Spinal cord (tissue), 10 donors: ENCODE results near the gene SPEN. TPM values are rescaled to one million over a fixed set of nuclear protein-coding genes. Genes with fewer than 3 reads are reported as not detected.

Experiments used
- DNase-seq, 6 donors: peaks; one replicate each; pipeline versions ENCODE4 v3.0.0 to v3.0.0-alpha.2; 2013 to 2015; ENCODE audit warnings: low spot score in 6 of 6, low read depth in 4 of 6
- H3K27ac ChIP-seq: one replicate; pipeline ENCODE4 v1.5.1; 2013; ENCODE audit warnings: low read depth, low read length, control low read depth
- H3K27me3 ChIP-seq: one replicate; pipeline ENCODE4 v1.6.1; 2013; ENCODE audit warnings: low read length; ENCODE audit not compliant: control insufficient read depth, insufficient read depth
- H3K36me3 ChIP-seq: one replicate; pipeline ENCODE4 v1.6.1; 2013; ENCODE audit warnings: low read length; ENCODE audit not compliant: control insufficient read depth, insufficient read depth
- H3K4me1 ChIP-seq: one replicate; pipeline ENCODE4 v1.6.1; 2013; ENCODE audit warnings: low read length; ENCODE audit not compliant: control insufficient read depth, insufficient read depth
- H3K4me3 ChIP-seq: one replicate; pipeline ENCODE4 v1.5.1; 2013; ENCODE audit warnings: low read depth, low read length, control low read depth
- H3K9me3 ChIP-seq: one replicate; pipeline ENCODE4 v1.6.1; 2013; ENCODE audit warnings: low read length; ENCODE audit not compliant: control insufficient read depth, insufficient read depth
- WGBS: methylation state at CpG from one replicate; pipeline ENCODE4 v1.1.5; 2013; ENCODE audit warnings: missing lambda C conversion rate; ENCODE audit not compliant: insufficient coverage; 5-methylcytosine and 5-hydroxymethylcytosine counted together
- polyA plus RNA-seq, 2 donors: library from polyadenylated mRNA; unstranded; fragments of 120-200 nt; gene quantifications; one replicate each; pipeline ENCODE4 v1.2.1, GENCODE V29; 2013; ENCODE audit not compliant: insufficient read length in 2 of 2
- total RNA-seq, 2 donors: library from RNA; depleted of rRNA in 1 of 2; stranded (reverse); fragments of 120-200 nt in 1 of 2; fragments of >200 nt in 1 of 2; gene quantifications; one replicate each; pipeline versions ENCODE4 v1.2.3 to v1.2.4, GENCODE V29; 2013 to 2014
- donor health status: healthy.

Gene SPEN
- total and polyA plus RNA-seq, 4 donors = 37.9 to 79.9 (median 66.8) TPM

GRCh38 chr1:15867288-15867687 lies 19.8 kb downstream of the SPEN start:
- H3K27me3 ChIP-seq = no peaks in the 10 kb centered on the region
- H3K36me3 ChIP-seq = peaks cover 3% of the 10 kb centered on the region
- no peak overlapping the region for H3K27ac ChIP-seq
- no peak overlapping the region for H3K4me3 ChIP-seq
- 100% methylated on average over 1 of the region's 3 CpGs for WGBS
- no peaks in the 10 kb centered on the region for H3K9me3 ChIP-seq
- DNase-seq = no peak
- H3K4me1 ChIP-seq = peaks cover 6% of the 10 kb centered on the region

DNA sequence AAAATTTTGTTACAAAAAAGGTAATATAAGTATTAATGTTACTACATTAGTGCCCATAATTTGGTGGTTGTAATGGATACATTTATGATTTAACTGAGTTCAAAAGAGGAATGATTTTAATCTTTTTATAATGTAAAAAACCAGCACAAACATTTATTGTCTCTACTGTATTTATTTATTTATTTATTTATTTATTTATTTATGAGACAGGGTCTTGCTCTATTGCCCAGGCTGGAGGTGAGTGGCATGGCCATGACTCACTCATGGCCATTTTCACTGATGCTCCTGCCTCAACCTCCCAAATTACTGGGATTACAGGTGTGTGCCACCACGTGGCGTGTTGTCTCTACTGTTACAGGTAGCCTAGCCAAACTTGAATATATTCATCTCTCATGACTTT lies 21.9 kb downstream of the SPEN start:
- Histone ChIP-seq H3K9me3 (no peaks in the 10 kb centered on the region), H3K27me3 (no peaks in the 10 kb centered on the region), H3K36me3 (peaks cover 3% of the 10 kb centered on the region), H3K4me3 (no peak overlapping the region), H3K27ac (no peak overlapping the region), H3K4me1 (peaks cover 6% of the 10 kb centered on the region)
- no CpG with 5 or more reads among the region's 2 CpGs for WGBS
- DNase-seq = no peak

DNA sequence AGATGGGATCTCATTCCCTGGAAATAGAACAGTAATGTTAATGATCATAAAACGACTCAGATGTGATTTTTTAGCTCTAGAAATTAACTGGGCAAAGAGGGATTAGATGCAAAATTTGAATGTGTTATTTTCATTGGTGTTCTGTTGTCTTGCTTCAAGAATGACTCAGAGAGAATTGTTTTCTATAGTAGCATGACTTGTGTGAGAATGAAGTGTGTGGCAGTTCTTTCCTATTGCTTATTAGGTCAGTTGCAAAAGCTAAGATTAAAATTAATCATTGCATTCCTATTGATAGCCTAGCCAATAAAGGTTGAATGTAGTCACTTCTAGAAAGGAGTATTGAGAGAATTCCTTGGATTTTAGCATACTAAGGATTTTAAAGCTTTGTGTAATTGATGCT lies 22.9 kb downstream of the SPEN start:
- no peaks in the 10 kb centered on the region for H3K27me3 ChIP-seq
- no peak for DNase-seq
- H3K9me3 ChIP-seq = no peaks in the 10 kb centered on the region
- WGBS = 80% methylated on average over 1 of the region's 1 CpG
- H3K36me3 ChIP-seq = peaks cover 3% of the 10 kb centered on the region
- H3K4me1 ChIP-seq = peaks cover 6% of the 10 kb centered on the region
- no peak overlapping the region for H3K4me3 ChIP-seq
- no peak overlapping the region for H3K27ac ChIP-seq

DNA sequence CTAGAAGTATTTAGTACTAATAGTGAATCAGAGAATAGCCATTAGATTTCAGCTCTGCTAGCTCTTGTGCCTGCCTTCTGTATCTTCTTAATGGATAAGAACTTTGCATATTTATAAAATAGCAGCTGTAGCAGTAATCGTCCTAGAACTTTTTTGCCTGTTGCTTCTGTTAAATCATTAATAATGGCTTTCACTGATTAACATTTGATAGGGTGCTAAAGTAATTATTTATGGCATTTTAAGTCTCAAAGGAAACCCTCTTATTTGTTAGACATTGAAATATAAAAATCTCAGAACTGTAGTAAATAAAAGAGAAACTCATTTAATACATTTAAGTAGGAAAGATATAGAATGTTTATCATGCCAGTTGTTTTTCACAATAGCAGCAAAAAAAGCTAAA lies 27.0 kb downstream of the SPEN start:
- peaks cover 10% of the 10 kb centered on the region for H3K36me3 ChIP-seq
- H3K9me3 ChIP-seq = no peaks in the 10 kb centered on the region
- H3K27ac ChIP-seq = no peak overlapping the region
- H3K4me3 ChIP-seq = no peak overlapping the region
- peaks cover 6% of the 10 kb centered on the region for H3K4me1 ChIP-seq
- no peaks in the 10 kb centered on the region for H3K27me3 ChIP-seq
- WGBS = no CpG with 5 or more reads among the region's 1 CpG
- DNase-seq = no peak

- no peaks in the 10 kb centered on the region for H3K9me3 ChIP-seq
- no peak overlapping the region for H3K4me3 ChIP-seq
- no peaks in the 10 kb centered on the region for H3K27me3 ChIP-seq
- H3K27ac ChIP-seq = no peak overlapping the region
- H3K36me3 ChIP-seq = peaks cover 10% of the 10 kb centered on the region
- 93% methylated on average over 6 of the region's 12 CpGs for WGBS
- no peak for DNase-seq
- no peaks in the 10 kb centered on the region for H3K4me1 ChIP-seq
Measured at GRCh38 chr1:15876357-15877055, 29.0 kb downstream of the SPEN start.

DNA sequence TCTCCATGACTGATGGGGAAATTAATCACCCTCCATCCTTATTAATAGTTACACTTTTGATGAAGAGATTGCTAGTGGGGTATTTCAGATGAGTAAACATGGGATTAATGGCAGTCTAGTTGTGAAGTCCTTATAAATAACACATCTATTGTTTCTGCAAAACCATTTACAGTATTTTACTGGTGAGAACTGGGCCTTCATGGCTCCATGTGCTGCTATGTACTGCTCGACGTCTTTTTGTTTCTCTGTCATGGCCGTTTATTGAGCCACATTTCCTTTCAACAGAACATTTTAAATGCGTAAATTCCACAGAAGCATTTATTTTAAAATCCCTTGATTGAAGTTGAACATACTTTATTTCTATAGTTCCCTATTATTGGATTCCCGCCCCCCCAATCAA lies 34.5 kb downstream of the SPEN start:
- no peak for DNase-seq
- Histone ChIP-seq H3K4me3 (no peak overlapping the region), H3K36me3 (peaks cover 13% of the 10 kb centered on the region), H3K27ac (no peak overlapping the region), H3K27me3 (no peaks in the 10 kb centered on the region), H3K4me1 (peaks cover 22% of the 10 kb centered on the region), H3K9me3 (no peaks in the 10 kb centered on the region)
- WGBS = 64% methylated on average over 3 of the region's 5 CpGs

DNA sequence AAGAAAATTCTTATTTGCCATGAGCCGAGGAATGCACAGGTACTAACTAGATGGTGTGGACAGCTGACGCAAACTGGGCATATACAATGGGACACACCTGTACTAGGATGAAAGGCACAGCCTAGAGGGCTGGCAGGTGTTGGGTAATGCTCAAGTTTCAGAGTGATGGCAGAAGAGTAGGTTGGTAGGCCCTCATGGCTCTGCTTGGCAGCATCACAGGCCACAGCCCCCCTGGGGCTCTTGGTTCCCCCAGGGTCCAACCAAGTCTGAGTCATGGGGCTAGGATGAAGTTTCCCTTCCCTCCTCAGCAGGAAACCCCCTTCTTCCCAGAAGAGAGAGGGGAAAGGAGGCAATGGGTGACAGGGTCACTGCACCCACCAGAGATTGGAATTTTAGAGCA lies 35.2 kb downstream of the SPEN start:
- H3K36me3 ChIP-seq = peaks cover 10% of the 10 kb centered on the region
- H3K27me3 ChIP-seq = no peaks in the 10 kb centered on the region
- peaks cover 28% of the 10 kb centered on the region for H3K4me1 ChIP-seq
- H3K27ac ChIP-seq = no peak overlapping the region
- 100% methylated on average over 2 of the region's 2 CpGs for WGBS
- no peak overlapping the region for H3K4me3 ChIP-seq
- H3K9me3 ChIP-seq = no peaks in the 10 kb centered on the region
- no peak for DNase-seq

- no peak for DNase-seq
- Histone ChIP-seq H3K4me3 (no peak overlapping the region), H3K9me3 (no peaks in the 10 kb centered on the region), H3K4me1 (peaks cover 30% of the 10 kb centered on the region), H3K36me3 (peaks cover 10% of the 10 kb centered on the region), H3K27ac (no peak overlapping the region), H3K27me3 (no peaks in the 10 kb centered on the region)
- no CpG with 5 or more reads among the region's 6 CpGs for WGBS
Measured at GRCh38 chr1:15883326-15883725, 35.8 kb downstream of the SPEN start.

DNA sequence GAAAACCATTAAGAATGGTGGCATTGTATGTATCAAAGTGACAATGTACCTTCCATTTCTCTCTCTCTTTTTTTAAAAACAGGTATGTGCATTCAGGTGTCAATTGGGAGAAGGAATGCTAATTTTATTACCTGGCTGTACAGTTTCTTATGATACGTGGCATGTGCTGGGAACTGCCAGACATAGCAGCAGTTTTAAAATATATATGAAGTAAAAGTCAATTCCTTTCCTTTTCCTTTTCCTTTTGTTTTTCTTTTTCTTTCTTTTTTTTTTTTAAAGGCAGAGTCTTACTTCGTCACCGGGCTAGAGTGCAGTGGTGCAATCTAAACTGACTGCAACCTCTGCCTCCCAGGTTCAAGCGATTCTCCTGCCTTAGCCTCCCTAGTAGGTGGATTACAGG lies 37.0 kb downstream of the SPEN start:
- peaks cover 3% of the 10 kb centered on the region for H3K36me3 ChIP-seq
- no CpG with 5 or more reads among the region's 4 CpGs for WGBS
- DNase-seq = no peak
- no peaks in the 10 kb centered on the region for H3K9me3 ChIP-seq
- H3K27me3 ChIP-seq = no peaks in the 10 kb centered on the region
- peak overlapping the region; percentile 97 for H3K27ac ChIP-seq
- H3K4me3 ChIP-seq = no peak overlapping the region
- peaks cover 30% of the 10 kb centered on the region for H3K4me1 ChIP-seq

DNA sequence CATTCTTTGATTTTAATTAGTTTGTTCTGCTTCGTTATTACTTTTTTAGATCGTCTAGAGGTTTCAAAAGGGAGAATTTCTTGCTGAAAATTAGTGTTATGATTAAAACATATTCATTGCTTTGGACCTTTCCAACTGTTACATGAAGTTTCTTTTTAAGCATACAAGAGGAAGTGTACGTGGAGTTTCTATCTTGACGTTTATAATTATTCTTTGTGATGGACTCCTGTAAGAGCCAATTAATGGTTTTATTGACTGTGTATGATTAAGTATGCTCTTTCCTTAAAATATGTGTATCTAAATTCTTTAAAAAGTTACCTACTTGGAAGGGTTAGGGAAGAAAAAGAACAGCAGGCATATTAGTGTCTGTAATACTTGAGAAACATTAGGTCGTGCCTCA lies 37.8 kb downstream of the SPEN start:
- H3K9me3 ChIP-seq = no peaks in the 10 kb centered on the region
- H3K27me3 ChIP-seq = no peaks in the 10 kb centered on the region
- H3K36me3 ChIP-seq = peaks cover 7% of the 10 kb centered on the region
- no peak for DNase-seq
- WGBS = no CpG with 5 or more reads among the region's 5 CpGs
- H3K4me3 ChIP-seq = no peak overlapping the region
- peaks cover 30% of the 10 kb centered on the region for H3K4me1 ChIP-seq
- peak overlapping the region; percentile 97 for H3K27ac ChIP-seq
